Heart right ventricle (tissue), 16 donors: ENCODE data around the gene PTPRG. TPM values are rescaled to one million over a fixed set of nuclear protein-coding genes. Genes with fewer than 3 reads are reported as not detected.

Experiments used
- ATAC-seq, 8 donors: fragments of 200-7000 bp; cut with Tn5 transposase; one replicate each; pipeline ENCODE4 v1.9.1; 2020; ENCODE audit warnings: mild to moderate bottlenecking in 8 of 8, moderate library complexity in 8 of 8, moderate number of reproducible peaks in 1 of 8
- DNase-seq, 2 donors: peaks; one replicate each; pipeline ENCODE4 v3.0.0-alpha.2; 2020
- H3K27ac ChIP-seq, 10 donors: fragments of 200-600 bp; sonication (generic) in 2 of 10; one replicate each; pipeline versions ENCODE4 v1.5.0 to v1.8.0; 2020 to 2022; ENCODE audit warnings: mild to moderate bottlenecking in 3 of 10
- H3K27me3 ChIP-seq, 7 donors: fragments of 200-600 bp; one replicate each; pipeline ENCODE4 v1.8.0; 2021 to 2022; ENCODE audit warnings: mild to moderate bottlenecking in 2 of 7
- H3K36me3 ChIP-seq, 9 donors: fragments of 200-600 bp; sonication (generic) in 1 of 9; one replicate each; pipeline versions ENCODE4 v1.5.0 to v1.8.0; 2020 to 2022; ENCODE audit warnings: mild to moderate bottlenecking in 2 of 9
- H3K4me1 ChIP-seq, 9 donors: fragments of 200-600 bp; sonication (generic) in 1 of 9; one replicate each; pipeline versions ENCODE4 v1.5.0 to v1.8.0; 2020 to 2022; ENCODE audit warnings: mild to moderate bottlenecking in 4 of 9
- H3K4me3 ChIP-seq, 10 donors: fragments of 200-600 bp; sonication (generic) in 2 of 10; one replicate each; pipeline versions ENCODE4 v1.5.0 to v1.8.0; 2020 to 2022; ENCODE audit warnings: mild to moderate bottlenecking in 7 of 10, moderate library complexity in 2 of 10
- H3K9me3 ChIP-seq, 11 donors: fragments of 200-600 bp in 10 of 11; sonication (generic) in 2 of 11; one replicate each; pipeline versions ENCODE4 v1.5.0 to v1.8.0; 2013 to 2022; ENCODE audit warnings: mild to moderate bottlenecking in 2 of 11, control low read depth in 1 of 11, moderate library complexity in 1 of 11
- WGBS, 2 donors: extraction: QIAGEN DNeasy Blood & Tissue Kit; methylation state at CpG; one replicate each; pipeline ENCODE4 v1.1.7; 2013; ENCODE audit warnings: inconsistent platforms in 1 of 2; 5-methylcytosine and 5-hydroxymethylcytosine counted together
- intact Hi-C, 10 donors: fragments of 100-400 bp; cut with DNase I; formaldehyde crosslinking; loops; one replicate each; pipeline versions ENCODE4 v1.11.1 to v1.14.2; 2022
- polyA plus RNA-seq, 2 donors: library from polyadenylated mRNA; stranded (reverse); fragments of 200-250 nt; gene quantifications; one replicate each; pipeline ENCODE4 v1.2.3, GENCODE V29; 2013
- total RNA-seq, 10 donors: library from RNA; stranded (reverse); fragmentation: NEBNext Ultra II Directional in 3 of 10; extraction: Animal tissue kit (Norgen Biotek cat#: 25700) in 3 of 10; gene quantifications; one replicate each; pipeline versions ENCODE4 v1.2.1 to v1.2.4, GENCODE V29; 2021 to 2023
- TF ChIP-seq, protein P1 (sequence below), 9 donors: fragments of 200-600 bp; sonication (generic) in 2 of 9; IDR thresholded peaks; one replicate each; pipeline versions ENCODE4 v1.5.0 to v1.8.0; 2021 to 2022; ENCODE audit warnings: antibody characterized with exemption in 9 of 9, mild to moderate bottlenecking in 5 of 9, moderate library complexity in 1 of 9
- donor health status: Arrhythmogenic right ventricular cardiomyopathy.
- donor health status: ischemic (EF 13 %, LVEDD 7.1; RV severe dilation, severe dysfunction).
- donor health status: healthy with polysubstance abuse.
- donor health status: DM: no; HTN: yes; CAD: no.
- donor health status: DM: no; HTN: no; CAD: no.
- donor health status: ischemic (EF 25% LVEDD 6.9; RV normal size, moderate dysfunction).
- donor health status: ischemic (EF 25% LVEDD 5.7; RV mildly dilated, moderate dysfunction).
- donor health status: healthy.
- donor health status: DM: yes; HTN: yes; CAD: no.
- donor health status: Ischemic cardiomyopathy.
- donor health status: ischemic (EF 35%, LVEDD 5.7; RV mildly dilated, moderate dysfunction).
- donor health status: nonischemic (EF 11% LVEDD 7.7; RV severe dilation, severe dysfunction).
- donor health status: DM: yes; HTN: yes; CAD: no.
- donor health status: PGD.
- donor health status: ischemic (EF 29% LVEDD 5.4; RV normal size, mild dysfunction).
- donor health status: nonischemic (EF 23%, LVEDD 6.1; RV moderate dilation, normal function).

PTPRG gene
- total and polyA plus RNA-seq, 12 donors = 10.1 to 38.3 (median 32.6) TPM

DNA sequence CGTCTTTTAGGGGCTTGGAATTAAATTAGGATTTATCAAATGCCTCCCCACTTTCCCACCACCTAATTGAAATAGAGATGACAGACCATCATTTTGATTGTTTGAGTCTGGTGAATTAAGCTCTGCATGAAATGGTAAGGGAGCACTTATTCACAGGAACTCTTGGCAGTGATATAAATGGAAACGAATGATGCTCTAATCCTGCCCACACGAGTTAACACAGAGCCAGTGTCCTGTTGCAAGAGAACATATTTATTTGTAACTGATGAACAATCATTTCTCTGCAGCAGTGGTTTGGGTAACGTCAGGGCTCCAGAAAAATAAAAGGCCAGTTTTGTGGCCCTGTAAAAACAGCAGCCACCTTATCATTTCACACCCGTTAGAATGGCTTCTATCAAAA, 648.6 kb downstream of the PTPRG start:
- H3K4me3 ChIP-seq = no peak overlapping the region
- ATAC-seq (no peak), DNase-seq (no peak)
- H3K9me3 ChIP-seq = no peaks in the 10 kb centered on the region
- H3K27me3 ChIP-seq = no peaks in the 10 kb centered on the region
- TF ChIP-seq, protein P1, sequence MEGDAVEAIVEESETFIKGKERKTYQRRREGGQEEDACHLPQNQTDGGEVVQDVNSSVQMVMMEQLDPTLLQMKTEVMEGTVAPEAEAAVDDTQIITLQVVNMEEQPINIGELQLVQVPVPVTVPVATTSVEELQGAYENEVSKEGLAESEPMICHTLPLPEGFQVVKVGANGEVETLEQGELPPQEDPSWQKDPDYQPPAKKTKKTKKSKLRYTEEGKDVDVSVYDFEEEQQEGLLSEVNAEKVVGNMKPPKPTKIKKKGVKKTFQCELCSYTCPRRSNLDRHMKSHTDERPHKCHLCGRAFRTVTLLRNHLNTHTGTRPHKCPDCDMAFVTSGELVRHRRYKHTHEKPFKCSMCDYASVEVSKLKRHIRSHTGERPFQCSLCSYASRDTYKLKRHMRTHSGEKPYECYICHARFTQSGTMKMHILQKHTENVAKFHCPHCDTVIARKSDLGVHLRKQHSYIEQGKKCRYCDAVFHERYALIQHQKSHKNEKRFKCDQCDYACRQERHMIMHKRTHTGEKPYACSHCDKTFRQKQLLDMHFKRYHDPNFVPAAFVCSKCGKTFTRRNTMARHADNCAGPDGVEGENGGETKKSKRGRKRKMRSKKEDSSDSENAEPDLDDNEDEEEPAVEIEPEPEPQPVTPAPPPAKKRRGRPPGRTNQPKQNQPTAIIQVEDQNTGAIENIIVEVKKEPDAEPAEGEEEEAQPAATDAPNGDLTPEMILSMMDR (IDR thresholded peaks at IDR 0.05) = no peak
- 64 to 66% methylated on average over 5 of the region's 5 CpGs for WGBS, 2 donors
- no peak overlapping the region for H3K27ac ChIP-seq
- H3K36me3 ChIP-seq = peaks cover 0 to 48% (median 0%) of the 10 kb centered on the region in 9 donors
- no peaks in the 10 kb centered on the region for H3K4me1 ChIP-seq
- intact Hi-C loops = loop anchor here in 2 of 10 donors (5.0 to 10.0 kb wide), 2 partner anchors 107 to 355 kb away; no protein-coding TSS in a partner anchor

DNA sequence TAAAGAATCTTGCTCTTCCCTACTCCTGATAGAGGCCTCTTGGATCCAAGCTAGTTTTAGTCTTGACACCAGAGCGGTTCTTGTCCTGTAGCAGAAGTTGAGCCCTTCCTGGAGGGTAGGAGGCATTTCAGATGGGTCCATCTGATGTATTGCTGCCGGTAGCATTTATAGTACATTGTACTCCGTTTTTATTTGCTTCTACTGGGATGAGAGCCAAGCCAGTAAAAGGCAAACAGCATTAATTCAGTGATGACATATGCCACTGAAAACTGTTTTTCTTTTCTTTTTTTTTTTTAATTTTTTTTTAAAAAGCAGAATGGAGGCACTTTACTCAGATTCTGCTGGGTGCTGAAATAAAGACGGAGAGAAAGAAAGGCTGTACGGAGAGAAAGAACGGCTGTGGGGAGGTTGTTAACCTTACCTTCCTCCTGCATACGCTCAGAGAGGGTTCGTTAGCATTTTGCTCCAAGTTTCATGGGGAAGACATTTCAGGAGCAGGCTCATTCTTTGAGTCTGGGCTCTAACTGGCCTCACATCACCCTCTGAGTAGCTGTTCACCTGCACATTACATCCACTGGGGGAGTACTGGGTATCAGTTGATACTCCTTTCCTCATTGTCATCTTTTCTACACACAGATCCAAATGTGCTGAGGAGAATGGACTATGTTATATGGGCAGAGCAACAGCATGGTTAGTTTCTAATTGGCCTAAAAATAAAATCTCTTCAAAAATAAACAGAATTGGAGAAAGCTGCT, 650.5 kb downstream of the PTPRG start:
- Histone ChIP-seq H3K27ac (no peak overlapping the region), H3K27me3 (no peaks in the 10 kb centered on the region), H3K4me1 (no peaks in the 10 kb centered on the region), H3K36me3 (peaks cover 0 to 34% (median 0%) of the 10 kb centered on the region in 9 donors), H3K9me3 (no peaks in the 10 kb centered on the region), H3K4me3 (no peak overlapping the region)
- TF ChIP-seq, protein P1 (IDR thresholded peaks at IDR 0.05) = no peak
- DNase-seq (no peak), ATAC-seq (no peak)
- 81 to 82% methylated on average over 8 of the region's 8 CpGs for WGBS, 2 donors
- intact Hi-C loops = loop anchor here in 2 of 10 donors (5.0 to 10.0 kb wide), 2 partner anchors 105 to 353 kb away; no protein-coding TSS in a partner anchor

DNA sequence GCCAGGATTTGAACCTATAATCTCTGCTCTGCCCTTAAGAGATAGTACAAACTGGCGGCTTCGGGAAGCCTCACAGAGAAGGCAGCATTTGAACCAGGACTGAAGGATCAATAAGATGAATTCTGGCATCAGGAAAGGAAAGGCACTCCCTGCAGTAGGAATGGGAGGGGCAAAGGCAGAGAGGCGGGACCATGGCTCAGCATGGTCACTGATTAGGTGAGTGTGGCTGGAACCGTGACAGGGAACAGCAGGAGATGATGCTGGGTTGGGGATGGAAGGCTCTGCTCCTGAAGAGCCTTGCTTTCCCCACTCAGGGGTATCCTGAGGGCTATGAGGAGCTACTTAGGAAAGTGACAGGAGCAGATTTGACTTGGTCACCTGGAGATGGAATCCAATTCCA, 653.5 kb downstream of the PTPRG start:
- peaks cover 0 to 40% (median 5%) of the 10 kb centered on the region in 9 donors for H3K36me3 ChIP-seq
- H3K4me3 ChIP-seq = no peak overlapping the region
- TF ChIP-seq, protein P1 (IDR thresholded peaks at IDR 0.05) = no peak
- H3K4me1 ChIP-seq = no peaks in the 10 kb centered on the region
- WGBS, 2 donors = 91 to 92% methylated on average over 4 of the region's 4 CpGs
- no peak for DNase-seq
- H3K27me3 ChIP-seq = no peaks in the 10 kb centered on the region
- no peaks in the 10 kb centered on the region for H3K9me3 ChIP-seq
- H3K27ac ChIP-seq = no peak overlapping the region
- ATAC-seq = no peak
- intact Hi-C loops = loop anchor here in 2 of 10 donors (5.0 to 10.0 kb wide), 2 partner anchors 102 to 350 kb away; no protein-coding TSS in a partner anchor

DNA sequence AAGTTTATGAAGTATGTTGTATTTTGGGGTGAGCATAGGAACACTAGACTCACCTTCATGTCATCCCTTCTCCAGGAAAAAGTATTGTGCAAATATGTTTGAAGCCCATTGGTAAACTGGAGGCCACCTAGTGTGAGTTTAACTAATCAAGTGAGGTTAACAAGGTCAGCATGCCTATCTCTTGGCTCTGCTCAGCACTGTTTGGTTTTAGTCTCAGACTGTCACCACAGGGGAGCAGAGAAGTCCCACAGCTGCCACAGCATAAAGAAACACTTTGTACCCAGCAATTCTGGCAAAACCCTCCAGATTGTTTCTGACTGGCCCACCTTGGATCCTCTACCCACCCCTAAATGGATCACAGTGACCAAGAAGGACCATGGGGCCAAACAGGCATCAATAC, 659.2 kb downstream of the PTPRG start:
- peak in 4 of 8 donors; percentile 42 to 67 (median 62) for ATAC-seq
- no peaks in the 10 kb centered on the region for H3K27me3 ChIP-seq
- no peak overlapping the region for H3K27ac ChIP-seq
- peaks cover 0 to 80% (median 11%) of the 10 kb centered on the region in 9 donors for H3K36me3 ChIP-seq
- DNase-seq = no peak
- intact Hi-C loops = no loop called here
- TF ChIP-seq, protein P1 (IDR thresholded peaks at IDR 0.05) = no peak
- H3K4me3 ChIP-seq = no peak overlapping the region
- peaks cover 0 to 7% (median 0%) of the 10 kb centered on the region in 9 donors for H3K4me1 ChIP-seq
- H3K9me3 ChIP-seq = no peaks in the 10 kb centered on the region
